LNCaP clone FGC (cell line): Measurements from ENCODE around the gene ZFHX3.

Source experiments
- DNase-seq: peaks from one replicate; pipeline ENCODE4 v3.0.0-alpha.2; 2011; ENCODE audit warnings: low read depth
- H3K4me3 ChIP-seq: 2 replicates; pipeline ENCODE4 v1.5.1; 2011; ENCODE audit warnings: mild to moderate bottlenecking, low read depth, low read length, control low read depth
- TF ChIP-seq, protein P1 (sequence below): IDR thresholded peaks from 2 replicates; pipeline ENCODE4 v1.5.1; 2012; ENCODE audit warnings: mild to moderate bottlenecking; ENCODE audit not compliant: control insufficient read depth, insufficient read depth; ENCODE audit errors: extremely low read depth

The ZFHX3 gene

DNA sequence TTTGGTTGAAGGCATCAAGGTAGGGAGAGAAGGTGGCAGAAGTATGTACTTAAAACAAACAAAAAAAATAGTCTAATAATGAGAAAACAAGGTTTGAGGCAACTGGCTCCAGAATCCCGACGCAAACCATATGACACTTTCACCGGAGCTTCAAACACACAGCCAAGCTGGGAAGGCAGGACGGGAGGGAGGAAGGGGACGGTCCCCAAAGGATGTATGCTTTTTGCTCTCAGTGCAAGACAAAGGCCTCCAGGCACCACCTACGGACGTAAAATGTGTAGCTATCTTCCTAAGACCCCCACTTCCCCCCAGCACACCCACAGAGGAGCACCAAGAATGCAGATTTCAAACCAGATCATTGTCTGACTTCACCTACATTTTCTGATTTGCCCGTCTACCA lies 102.3 kb downstream of the ZFHX3 start:
- DNase-seq: no peak
- TF ChIP-seq, protein P1, sequence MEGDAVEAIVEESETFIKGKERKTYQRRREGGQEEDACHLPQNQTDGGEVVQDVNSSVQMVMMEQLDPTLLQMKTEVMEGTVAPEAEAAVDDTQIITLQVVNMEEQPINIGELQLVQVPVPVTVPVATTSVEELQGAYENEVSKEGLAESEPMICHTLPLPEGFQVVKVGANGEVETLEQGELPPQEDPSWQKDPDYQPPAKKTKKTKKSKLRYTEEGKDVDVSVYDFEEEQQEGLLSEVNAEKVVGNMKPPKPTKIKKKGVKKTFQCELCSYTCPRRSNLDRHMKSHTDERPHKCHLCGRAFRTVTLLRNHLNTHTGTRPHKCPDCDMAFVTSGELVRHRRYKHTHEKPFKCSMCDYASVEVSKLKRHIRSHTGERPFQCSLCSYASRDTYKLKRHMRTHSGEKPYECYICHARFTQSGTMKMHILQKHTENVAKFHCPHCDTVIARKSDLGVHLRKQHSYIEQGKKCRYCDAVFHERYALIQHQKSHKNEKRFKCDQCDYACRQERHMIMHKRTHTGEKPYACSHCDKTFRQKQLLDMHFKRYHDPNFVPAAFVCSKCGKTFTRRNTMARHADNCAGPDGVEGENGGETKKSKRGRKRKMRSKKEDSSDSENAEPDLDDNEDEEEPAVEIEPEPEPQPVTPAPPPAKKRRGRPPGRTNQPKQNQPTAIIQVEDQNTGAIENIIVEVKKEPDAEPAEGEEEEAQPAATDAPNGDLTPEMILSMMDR: no peak

DNA sequence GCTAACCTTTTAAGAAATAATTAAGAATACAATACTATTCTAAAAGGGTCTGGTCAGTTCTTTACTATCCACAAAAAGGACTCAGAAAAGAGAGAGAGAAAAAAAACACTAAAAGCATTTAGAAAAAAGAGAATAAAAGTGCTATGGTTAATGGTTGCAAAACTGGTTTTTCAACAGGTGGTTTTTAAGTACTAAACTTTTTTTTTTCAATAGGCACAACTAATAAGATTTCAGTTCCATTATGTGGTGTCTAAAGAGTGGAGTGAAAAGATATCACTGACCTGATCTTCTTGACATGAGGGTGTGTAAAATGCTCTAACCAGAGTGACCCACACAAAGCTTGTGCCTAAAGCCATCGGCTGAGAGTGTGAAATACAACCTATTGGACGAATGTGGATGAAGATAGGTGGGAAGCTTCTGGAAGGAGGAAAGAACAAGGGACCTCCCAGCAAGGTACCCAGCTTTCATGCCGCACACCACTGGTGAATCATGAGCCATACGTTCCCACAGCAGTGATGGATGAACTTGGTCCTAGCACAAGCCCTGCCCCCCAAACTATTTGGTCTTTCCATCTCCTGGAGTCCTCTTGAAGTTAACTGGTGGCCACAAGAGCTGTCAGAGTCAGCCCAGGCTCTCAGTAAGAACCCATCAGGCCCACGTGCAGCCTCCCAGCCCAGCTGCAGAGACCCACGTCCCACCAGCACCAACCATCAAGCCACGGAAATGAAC lies 103.0 kb downstream of the ZFHX3 start:
- DNase-seq: no peak
- TF ChIP-seq, protein P1: no peak
- H3K4me3 ChIP-seq: no peak overlapping the region

More for the DNA sequence above, 102.3 kb downstream of the ZFHX3 start:
- H3K4me3 ChIP-seq: no peak overlapping the region

DNA sequence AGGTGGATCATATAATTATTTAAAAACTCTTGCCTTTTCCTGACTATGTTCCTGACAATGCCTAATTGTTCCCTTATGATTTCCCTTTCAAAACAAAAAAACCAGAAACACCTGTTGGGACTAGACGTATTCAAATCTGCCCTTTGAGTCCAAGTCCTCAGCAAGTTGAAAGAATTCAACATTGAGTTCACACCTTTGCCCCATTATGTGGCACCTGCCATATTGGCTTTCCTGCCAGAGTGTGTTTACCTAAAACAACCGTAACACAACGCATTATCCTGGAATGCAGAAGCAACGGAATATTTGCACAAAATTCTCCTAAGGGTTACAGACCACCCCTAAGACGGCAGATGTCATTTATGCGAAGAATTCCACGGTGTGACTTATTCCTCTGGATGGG lies 105.9 kb downstream of the ZFHX3 start:
- H3K4me3 ChIP-seq: no peak overlapping the region
- DNase-seq: no peak
- TF ChIP-seq, protein P1: no peak

DNA sequence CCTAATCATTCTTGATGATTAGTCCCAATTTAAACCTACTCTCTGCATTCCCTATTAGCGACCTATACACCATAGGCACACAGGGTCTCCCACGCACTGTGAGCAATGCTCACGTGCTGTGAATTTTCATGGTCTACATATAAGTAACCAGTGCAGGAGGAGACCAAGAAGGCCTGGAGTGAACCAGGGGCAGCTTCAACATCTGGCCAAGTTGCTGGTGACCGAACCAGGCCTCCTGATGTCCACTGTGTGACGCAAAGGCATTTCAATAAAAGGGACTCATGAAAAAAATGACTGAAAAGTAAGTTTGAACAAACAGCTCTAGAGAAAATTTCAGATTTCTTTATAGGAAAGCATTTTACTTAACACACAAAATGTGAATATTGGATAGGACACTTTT lies 107.0 kb downstream of the ZFHX3 start:
- H3K4me3 ChIP-seq: no peak overlapping the region
- TF ChIP-seq, protein P1: no peak
- DNase-seq: no peak

DNA sequence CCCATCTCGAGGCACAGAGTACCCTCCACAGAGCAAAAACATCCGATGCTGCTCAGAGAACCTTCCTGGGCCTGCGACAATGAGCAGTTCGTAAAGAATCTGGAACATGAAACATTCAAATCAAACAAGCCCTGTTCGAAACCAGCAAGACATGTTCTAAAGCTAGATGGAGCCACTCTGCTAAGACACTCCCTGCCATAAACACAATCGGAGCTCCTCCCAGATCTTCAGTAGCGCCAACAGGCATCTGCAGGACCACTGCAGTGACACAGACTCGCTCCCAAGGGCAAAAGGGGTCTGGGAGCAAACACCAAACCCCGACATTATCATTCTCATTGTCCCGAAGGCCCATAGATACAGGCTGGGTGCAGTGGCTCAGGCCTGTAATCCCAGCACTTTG lies 108.7 kb downstream of the ZFHX3 start:
- peak; percentile 69 for DNase-seq
- TF ChIP-seq, protein P1: peak; percentile 27; the same call in 1 of the 2 replicates
- H3K4me3 ChIP-seq: 0 out of 2 replicates have a peak overlapping the region, but pooled peaks have one; percentile 22

DNA sequence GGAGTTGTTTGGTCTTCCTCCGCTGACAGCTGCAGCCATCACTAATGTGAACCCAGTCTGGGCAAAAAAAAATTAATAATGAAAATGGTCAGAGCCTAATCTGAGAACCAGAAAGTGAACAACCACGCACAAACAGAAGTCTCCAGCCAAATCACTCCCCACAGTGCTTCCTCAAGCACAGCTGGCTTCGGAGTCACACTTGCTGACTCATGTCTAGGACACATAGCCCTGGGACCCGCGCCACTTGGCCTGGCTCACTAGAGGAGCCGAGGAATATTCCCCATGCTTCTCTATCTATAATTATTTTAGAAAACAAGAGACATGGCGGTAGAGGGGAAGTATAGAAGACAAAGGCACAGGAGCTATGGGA lies 109.1 kb downstream of the ZFHX3 start:
- TF ChIP-seq, protein P1: no peak
- DNase-seq: peak; percentile 78
- H3K4me3 ChIP-seq: 0 out of 2 replicates have a peak overlapping the region, but pooled peaks have one; percentile 22
